Activated T-helper 1 cell treated with anti-CD3 and anti-CD28 coated beads, Interleukin-12 subunit alpha, Interleukin-12 subunit beta, Interleukin-2, Interleukin-4 antibody, amounts not matched to agents 30 ng/mL and 10 ng/mL and 1 ng/mL, durations not matched to agents 14 hours and 24 hours and 36 hours (primary cell): ENCODE data around the gene DSN1. TPM values are rescaled to one million over a fixed set of nuclear protein-coding genes. Genes with fewer than 3 reads are reported as not detected.
"Not testable (repeated sequence)": the region's sequence is repeated elsewhere in the genome, so short reads cannot be mapped to it uniquely, and the experiment has no call there.

Experiments
- DNase-seq: peaks from one replicate; pipeline ENCODE4 v3.0.0; 2021; ENCODE audit warnings: low spot score
- H3K27ac Mint-ChIP-seq: one replicate; pipeline ENCODE4 v1.8.0; 2021; ENCODE audit warnings: mild to moderate bottlenecking, mixed read lengths
- H3K27me3 Mint-ChIP-seq: one replicate; pipeline ENCODE4 v1.8.0; 2022; ENCODE audit warnings: mild to moderate bottlenecking, moderate library complexity, mixed read lengths; ENCODE audit not compliant: insufficient read depth
- H3K36me3 Mint-ChIP-seq: one replicate; pipeline ENCODE4 v1.8.0; 2021; ENCODE audit warnings: low read depth, mixed read lengths
- H3K4me1 Mint-ChIP-seq: one replicate; pipeline ENCODE4 v1.8.0; 2021; ENCODE audit warnings: low read depth, mixed read lengths
- H3K4me3 Mint-ChIP-seq: one replicate; pipeline ENCODE4 v1.8.0; 2021; ENCODE audit warnings: mild to moderate bottlenecking, moderate library complexity, mixed read lengths
- H3K9me3 Mint-ChIP-seq: one replicate; pipeline ENCODE4 v1.8.0; 2021; ENCODE audit warnings: mixed read lengths
- intact Hi-C: fragments of 100-400 bp; cut with micrococcal nuclease; formaldehyde crosslinking; loops from one replicate; pipeline ENCODE4 v1.15.1; 2024
- total RNA-seq: library from RNA; stranded (reverse); gene quantifications from 2 replicates; pipeline ENCODE4 v1.2.3, GENCODE V29; 2022

The DSN1 gene
- total RNA-seq, 1 donor from 2014 or later, result 23.2 TPM

- no peak overlapping the region for H3K4me3 Mint-ChIP-seq
- intact Hi-C loops, result no loop called here
- no peak overlapping the region for H3K27ac Mint-ChIP-seq
- H3K4me1 Mint-ChIP-seq, result no peaks in the 10 kb centered on the region
- no peak for DNase-seq
- no peaks in the 10 kb centered on the region for H3K27me3 Mint-ChIP-seq
- H3K9me3 Mint-ChIP-seq, result no peaks in the 10 kb centered on the region
- no peaks in the 10 kb centered on the region for H3K36me3 Mint-ChIP-seq
Observed at GRCh38 chr20:36806049-36806448, 32.5 kb upstream of the DSN1 start.

- H3K4me1 Mint-ChIP-seq, result no peaks in the 10 kb centered on the region
- H3K27ac Mint-ChIP-seq, result no peak overlapping the region
Observed at GRCh38 chr20:36805396-36805795, 31.8 kb upstream of the DSN1 start.

DNA sequence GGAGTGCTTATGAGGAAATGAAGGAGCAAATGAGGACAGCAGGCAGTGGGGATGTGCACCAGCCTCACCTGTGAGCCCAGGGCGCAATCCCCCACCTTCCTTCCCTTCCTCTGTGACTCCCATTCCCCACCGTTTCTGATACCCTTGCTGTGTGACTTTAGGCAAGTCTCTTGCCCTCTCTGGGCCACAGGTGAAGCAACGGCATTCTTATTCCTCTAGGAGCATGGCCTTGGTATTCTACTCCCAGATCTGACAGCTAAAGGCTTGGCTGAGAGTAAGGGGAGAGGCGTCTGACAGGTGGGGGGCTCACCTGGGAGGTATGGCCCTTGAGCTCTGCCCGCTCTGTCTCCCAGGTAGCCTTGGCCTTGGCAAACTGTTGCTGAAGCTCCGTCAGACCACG, 30.9 kb upstream of the DSN1 start:
- no peak overlapping the region for H3K27ac Mint-ChIP-seq
- H3K4me1 Mint-ChIP-seq, result no peaks in the 10 kb centered on the region
- H3K9me3 Mint-ChIP-seq, result no peaks in the 10 kb centered on the region
- no peak for DNase-seq
- H3K4me3 Mint-ChIP-seq, result no peak overlapping the region
- intact Hi-C loops, result no loop called here
- no peaks in the 10 kb centered on the region for H3K27me3 Mint-ChIP-seq
- H3K36me3 Mint-ChIP-seq, result no peaks in the 10 kb centered on the region

More at GRCh38 chr20:36805396-36805795, 31.8 kb upstream of the DSN1 start:
- intact Hi-C loops, result no loop called here
- no peaks in the 10 kb centered on the region for H3K27me3 Mint-ChIP-seq
- H3K9me3 Mint-ChIP-seq, result no peaks in the 10 kb centered on the region
- no peak overlapping the region for H3K4me3 Mint-ChIP-seq
- DNase-seq, result no peak
- H3K36me3 Mint-ChIP-seq, result no peaks in the 10 kb centered on the region

DNA sequence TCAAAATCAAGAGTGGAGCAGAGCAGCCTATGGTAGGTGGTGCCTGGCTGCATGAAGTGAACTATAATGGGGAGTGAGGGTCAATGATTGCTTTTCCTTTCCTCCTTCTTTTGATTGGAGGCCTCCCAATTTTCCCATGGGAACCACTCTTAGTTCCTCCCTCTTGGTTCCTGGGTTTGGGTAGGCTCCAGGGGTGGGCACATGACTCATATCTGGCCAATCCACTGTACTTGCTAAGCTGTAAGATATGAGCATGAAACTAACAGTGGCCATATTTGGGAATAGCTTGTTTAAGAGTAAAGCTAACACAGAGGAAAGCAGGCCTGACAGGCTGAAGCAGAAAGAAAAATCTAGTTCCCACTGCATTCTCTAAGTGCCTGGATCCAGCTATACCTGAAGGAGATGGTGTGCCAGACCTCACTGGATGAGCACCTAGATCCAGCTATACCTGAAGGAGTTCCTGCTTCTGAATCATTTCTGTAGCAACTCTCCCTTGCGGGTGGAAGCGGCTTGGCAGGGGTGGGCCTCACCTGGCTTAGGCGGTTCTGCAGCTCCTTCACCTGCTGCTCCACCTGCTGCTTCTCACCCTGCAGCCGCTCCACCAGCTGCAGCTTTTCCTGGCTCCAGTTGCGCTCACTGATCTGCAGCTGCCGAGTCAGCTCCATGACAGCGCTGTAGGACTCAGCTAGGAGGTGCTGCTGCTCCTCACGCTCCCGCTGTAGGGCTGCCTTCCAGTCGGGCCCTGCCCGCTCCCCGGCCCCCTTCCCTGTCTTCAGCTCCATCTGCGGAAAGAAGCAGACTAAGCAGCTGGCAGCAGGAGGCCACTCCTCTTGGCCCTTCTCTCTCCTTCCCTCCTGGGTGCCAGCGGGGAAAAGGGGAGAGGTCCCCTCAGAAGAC, 29.0 kb upstream of the DSN1 start:
- Mint-ChIP-seq H3K27ac (no peak overlapping the region), H3K4me1 (no peaks in the 10 kb centered on the region), H3K27me3 (peaks cover 3% of the 10 kb centered on the region), H3K36me3 (no peaks in the 10 kb centered on the region), H3K4me3 (no peak overlapping the region), H3K9me3 (no peaks in the 10 kb centered on the region)
- no peak for DNase-seq
- intact Hi-C loops, result no loop called here

GRCh38 chr20:36800410-36800809, 26.8 kb upstream of the DSN1 start:
- intact Hi-C loops, result no loop called here
- H3K27ac Mint-ChIP-seq, result no peak overlapping the region
- H3K4me3 Mint-ChIP-seq, result no peak overlapping the region
- no peaks in the 10 kb centered on the region for H3K9me3 Mint-ChIP-seq
- peaks cover 3% of the 10 kb centered on the region for H3K27me3 Mint-ChIP-seq
- DNase-seq, result no peak
- no peaks in the 10 kb centered on the region for H3K4me1 Mint-ChIP-seq
- H3K36me3 Mint-ChIP-seq, result no peaks in the 10 kb centered on the region

GRCh38 chr20:36799313-36799712, 25.8 kb upstream of the DSN1 start:
- DNase-seq, H3K4me1 Mint-ChIP-seq, H3K27me3 Mint-ChIP-seq, H3K4me3 Mint-ChIP-seq, H3K27ac Mint-ChIP-seq, H3K36me3 Mint-ChIP-seq, intact Hi-C loops, H3K9me3 Mint-ChIP-seq: not testable (repeated sequence)

DNA sequence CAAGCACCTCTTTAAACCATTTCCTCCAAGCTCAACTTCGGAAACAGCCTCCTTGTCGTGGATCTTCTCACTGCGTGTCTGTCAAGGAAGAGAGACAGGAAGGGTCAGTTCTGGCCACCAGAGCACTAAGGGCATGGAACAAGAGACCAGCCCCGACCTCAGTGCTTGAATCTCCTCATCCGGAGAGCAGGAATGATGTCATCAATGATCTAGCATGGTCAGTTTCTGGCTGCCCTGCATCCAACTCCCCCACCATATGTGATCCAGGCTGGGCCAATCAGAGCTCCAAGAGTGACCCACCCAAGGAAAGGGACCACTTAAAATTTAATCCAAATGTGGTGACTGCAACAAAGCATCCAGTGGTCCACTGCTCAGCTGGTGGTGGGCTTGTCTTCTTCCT, 23.3 kb upstream of the DSN1 start:
- no peak overlapping the region for H3K27ac Mint-ChIP-seq
- H3K27me3 Mint-ChIP-seq, result peaks cover 3% of the 10 kb centered on the region
- intact Hi-C loops, result no loop called here
- no peak for DNase-seq
- no peaks in the 10 kb centered on the region for H3K4me1 Mint-ChIP-seq
- H3K4me3 Mint-ChIP-seq, result no peak overlapping the region
- H3K36me3 Mint-ChIP-seq, result no peaks in the 10 kb centered on the region
- H3K9me3 Mint-ChIP-seq, result no peaks in the 10 kb centered on the region

GRCh38 chr20:36796117-36796516, 22.6 kb upstream of the DSN1 start:
- no peak overlapping the region for H3K27ac Mint-ChIP-seq
- no peak overlapping the region for H3K4me3 Mint-ChIP-seq
- intact Hi-C loops, result no loop called here

GRCh38 chr20:36795691-36796090, 22.1 kb upstream of the DSN1 start:
- H3K27ac Mint-ChIP-seq, result no peak overlapping the region

More at GRCh38 chr20:36796117-36796516, 22.6 kb upstream of the DSN1 start:
- Mint-ChIP-seq H3K36me3 (no peaks in the 10 kb centered on the region), H3K4me1 (no peaks in the 10 kb centered on the region), H3K27me3 (peaks cover 4% of the 10 kb centered on the region), H3K9me3 (no peaks in the 10 kb centered on the region)
- no peak for DNase-seq

DNA sequence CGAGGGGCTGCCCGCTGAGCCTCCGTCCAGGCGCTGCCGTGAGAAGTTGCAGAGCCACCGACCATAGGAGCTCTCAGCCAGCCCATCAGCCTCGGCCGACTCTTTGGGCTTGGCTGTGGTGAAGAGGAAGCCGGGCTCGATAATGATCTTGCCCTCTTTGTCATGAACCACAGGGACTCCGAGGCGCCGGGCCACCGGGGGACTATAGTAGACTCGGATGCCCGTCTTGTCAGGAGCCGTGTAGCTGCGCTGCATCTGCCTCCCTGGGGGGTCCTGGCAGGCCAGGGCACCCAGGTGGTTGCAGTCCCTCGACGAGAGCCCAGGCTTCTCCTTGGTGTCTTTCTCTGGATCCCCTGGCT, 20.5 kb upstream of the DSN1 start:
- Mint-ChIP-seq H3K4me3 (no peak overlapping the region), H3K27me3 (peaks cover 4% of the 10 kb centered on the region), H3K4me1 (no peaks in the 10 kb centered on the region), H3K27ac (no peak overlapping the region), H3K36me3 (no peaks in the 10 kb centered on the region), H3K9me3 (no peaks in the 10 kb centered on the region)
- intact Hi-C loops, result no loop called here
- no peak for DNase-seq

More at GRCh38 chr20:36795691-36796090, 22.1 kb upstream of the DSN1 start:
- Mint-ChIP-seq H3K27me3 (peaks cover 4% of the 10 kb centered on the region), H3K36me3 (no peaks in the 10 kb centered on the region), H3K9me3 (no peaks in the 10 kb centered on the region), H3K4me1 (no peaks in the 10 kb centered on the region), H3K4me3 (no peak overlapping the region)
- intact Hi-C loops, result no loop called here
- DNase-seq, result no peak

- H3K9me3 Mint-ChIP-seq, result no peaks in the 10 kb centered on the region
- H3K27ac Mint-ChIP-seq, result no peak overlapping the region
- intact Hi-C loops, result no loop called here
- DNase-seq, result no peak
- no peak overlapping the region for H3K4me3 Mint-ChIP-seq
- no peaks in the 10 kb centered on the region for H3K36me3 Mint-ChIP-seq
- H3K27me3 Mint-ChIP-seq, result peaks cover 2% of the 10 kb centered on the region
- no peaks in the 10 kb centered on the region for H3K4me1 Mint-ChIP-seq
Observed at GRCh38 chr20:36793294-36794115, 19.9 kb upstream of the DSN1 start.

GRCh38 chr20:36792422-36792821, 18.9 kb upstream of the DSN1 start:
- Mint-ChIP-seq H3K27me3 (peaks cover 2% of the 10 kb centered on the region), H3K9me3 (no peaks in the 10 kb centered on the region), H3K27ac (no peak overlapping the region), H3K4me3 (no peak overlapping the region), H3K36me3 (no peaks in the 10 kb centered on the region), H3K4me1 (no peaks in the 10 kb centered on the region)
- no peak for DNase-seq
- intact Hi-C loops, result no loop called here

GRCh38 chr20:36791862-36792261, 18.3 kb upstream of the DSN1 start:
- intact Hi-C loops, result no loop called here
- DNase-seq, result no peak
- Mint-ChIP-seq H3K4me3 (no peak overlapping the region), H3K36me3 (no peaks in the 10 kb centered on the region), H3K27ac (no peak overlapping the region), H3K9me3 (no peaks in the 10 kb centered on the region), H3K27me3 (peaks cover 2% of the 10 kb centered on the region), H3K4me1 (no peaks in the 10 kb centered on the region)
